ENCODE measurements around the gene AK4. TPM values are rescaled to one million over a fixed set of nuclear protein-coding genes. Genes with fewer than 3 reads are reported as not detected.

The AK4 gene
- total RNA-seq, 4 donors from 2014 or later: 7.8 to 13.9 (median 9.8) TPM

GRCh38 chr1:65189576-65190115 is 41.6 kb downstream of the AK4 start:
- H3K36me3 ChIP-seq: no peaks in the 10 kb centered on the region
- H3K27ac ChIP-seq: no peak overlapping the region
- intact Hi-C loops (cut with DNase I): no loop called here
- no peaks in the 10 kb centered on the region for H3K27me3 ChIP-seq
- no peaks in the 10 kb centered on the region for H3K4me1 ChIP-seq
- no peak for TF ChIP-seq POLR2A (IDR thresholded peaks at IDR 0.05)
- TF ChIP-seq CTCF (IDR thresholded peaks at IDR 0.05): no peak
- WGBS, 2 donors: 88 to 94% methylated on average over 2 of the region's 2 CpGs
- no peak for DNase-seq
- H3K4me3 ChIP-seq (replicated peaks in 1 of 3): no peak overlapping the region
- no peaks in the 10 kb centered on the region for H3K9me3 ChIP-seq

GRCh38 chr1:65190229-65190628 is 42.2 kb downstream of the AK4 start:
- H3K27ac ChIP-seq: no peak overlapping the region
- H3K36me3 ChIP-seq: no peaks in the 10 kb centered on the region
- H3K4me3 ChIP-seq (replicated peaks in 1 of 3): no peak overlapping the region
- intact Hi-C loops (cut with DNase I): no loop called here
- DNase-seq: no peak
- 57 to 74% methylated on average over 4 of the region's 4 CpGs for WGBS, 2 donors
- H3K4me1 ChIP-seq: no peaks in the 10 kb centered on the region
- no peaks in the 10 kb centered on the region for H3K9me3 ChIP-seq
- TF ChIP-seq CTCF (IDR thresholded peaks at IDR 0.05) (no peak), POLR2A (IDR thresholded peaks at IDR 0.05) (no peak)
- no peaks in the 10 kb centered on the region for H3K27me3 ChIP-seq

- Histone ChIP-seq H3K9me3 (no peaks in the 10 kb centered on the region), H3K4me1 (no peaks in the 10 kb centered on the region), H3K4me3 (replicated peaks in 1 of 3) (no peak overlapping the region), H3K27ac (no peak overlapping the region), H3K27me3 (no peaks in the 10 kb centered on the region), H3K36me3 (no peaks in the 10 kb centered on the region)
- WGBS, 2 donors: 91 to 98% methylated on average over 5 of the region's 5 CpGs
- no peak for DNase-seq
- TF ChIP-seq CTCF (IDR thresholded peaks at IDR 0.05) (no peak), POLR2A (IDR thresholded peaks at IDR 0.05) (no peak)
- intact Hi-C loops (cut with DNase I): no loop called here
Observed at GRCh38 chr1:65193129-65193695, 45.2 kb downstream of the AK4 start.

GRCh38 chr1:65195495-65196417 is 47.8 kb downstream of the AK4 start:
- DNase-seq: no peak
- Histone ChIP-seq H3K9me3 (no peaks in the 10 kb centered on the region), H3K36me3 (no peaks in the 10 kb centered on the region), H3K4me1 (no peaks in the 10 kb centered on the region), H3K4me3 (replicated peaks in 1 of 3) (no peak overlapping the region), H3K27ac (no peak overlapping the region), H3K27me3 (no peaks in the 10 kb centered on the region)
- TF ChIP-seq POLR2A (IDR thresholded peaks at IDR 0.05): no peak
- no peak for TF ChIP-seq CTCF (IDR thresholded peaks at IDR 0.05)
- WGBS, 2 donors: 84 to 85% methylated on average over 9 of the region's 9 CpGs
- intact Hi-C loops (cut with DNase I): no loop called here

GRCh38 chr1:65196926-65197325 is 48.9 kb downstream of the AK4 start:
- no peak for TF ChIP-seq CTCF (IDR thresholded peaks at IDR 0.05)
- TF ChIP-seq POLR2A (IDR thresholded peaks at IDR 0.05): no peak
- intact Hi-C loops (cut with DNase I): no loop called here
- Histone ChIP-seq H3K9me3 (no peaks in the 10 kb centered on the region), H3K4me3 (replicated peaks in 1 of 3) (no peak overlapping the region), H3K4me1 (no peaks in the 10 kb centered on the region), H3K36me3 (no peaks in the 10 kb centered on the region), H3K27ac (no peak overlapping the region), H3K27me3 (no peaks in the 10 kb centered on the region)
- WGBS, 2 donors: 91 to 94% methylated on average over 5 of the region's 5 CpGs
- no peak for DNase-seq
